ENCODE measurements around the gene FAM149A.

DNA sequence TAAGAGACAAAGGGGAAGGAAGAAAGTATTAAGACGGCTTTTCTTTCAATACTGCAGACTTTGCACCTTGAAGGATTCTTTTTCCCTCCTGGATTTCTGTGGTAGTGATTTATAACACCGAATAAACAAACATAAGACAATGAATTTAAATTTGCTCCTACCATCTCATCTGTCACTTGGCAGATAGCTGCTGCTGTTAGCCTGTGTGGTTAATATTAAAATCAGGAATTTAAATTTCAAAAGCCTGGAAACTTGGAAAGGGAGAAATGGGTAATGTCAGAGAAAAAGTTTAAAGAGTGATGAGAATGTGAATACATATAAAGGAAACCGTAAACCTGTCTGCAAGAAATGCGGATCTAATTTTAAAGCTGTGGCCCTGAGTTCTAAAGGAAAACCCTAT is 3.4 kb downstream of the FAM149A start:
- TF ChIP-seq, protein P1, sequence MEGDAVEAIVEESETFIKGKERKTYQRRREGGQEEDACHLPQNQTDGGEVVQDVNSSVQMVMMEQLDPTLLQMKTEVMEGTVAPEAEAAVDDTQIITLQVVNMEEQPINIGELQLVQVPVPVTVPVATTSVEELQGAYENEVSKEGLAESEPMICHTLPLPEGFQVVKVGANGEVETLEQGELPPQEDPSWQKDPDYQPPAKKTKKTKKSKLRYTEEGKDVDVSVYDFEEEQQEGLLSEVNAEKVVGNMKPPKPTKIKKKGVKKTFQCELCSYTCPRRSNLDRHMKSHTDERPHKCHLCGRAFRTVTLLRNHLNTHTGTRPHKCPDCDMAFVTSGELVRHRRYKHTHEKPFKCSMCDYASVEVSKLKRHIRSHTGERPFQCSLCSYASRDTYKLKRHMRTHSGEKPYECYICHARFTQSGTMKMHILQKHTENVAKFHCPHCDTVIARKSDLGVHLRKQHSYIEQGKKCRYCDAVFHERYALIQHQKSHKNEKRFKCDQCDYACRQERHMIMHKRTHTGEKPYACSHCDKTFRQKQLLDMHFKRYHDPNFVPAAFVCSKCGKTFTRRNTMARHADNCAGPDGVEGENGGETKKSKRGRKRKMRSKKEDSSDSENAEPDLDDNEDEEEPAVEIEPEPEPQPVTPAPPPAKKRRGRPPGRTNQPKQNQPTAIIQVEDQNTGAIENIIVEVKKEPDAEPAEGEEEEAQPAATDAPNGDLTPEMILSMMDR (IDR thresholded peaks at IDR 0.05) = no peak
- TF ChIP-seq POLR2A (IDR thresholded peaks at IDR 0.05) = no peak

Measured in esophagus squamous epithelium (tissue), 4 donors.